CD1c-positive myeloid dendritic cell (primary cell): Measurements from ENCODE around the gene TBC1D10B.

ENCODE experiments used
- DNase-seq: peaks from one replicate; pipeline ENCODE4 v3.0.0-alpha.2; 2016; ENCODE audit errors: extremely low spot score

Gene TBC1D10B

GRCh38 chr16:30370456-30371247 is at the start of gene TBC1D10B:
Gene TBC1D10B, minus strand, starts transcription at chr16:30370494. Its CDS starts 311 bp downstream, at chr16:30370183.
- peak; percentile 100 for DNase-seq

- no peak for DNase-seq
Measured at GRCh38 chr16:30418350-30419181, 48.3 kb upstream of the TBC1D10B start.

GRCh38 chr16:30417529-30418349 is 47.4 kb upstream of the TBC1D10B start:
- DNase-seq = peak; percentile 97

- no peak for DNase-seq
Measured at GRCh38 chr16:30416624-30417528, 46.6 kb upstream of the TBC1D10B start.

- DNase-seq = no peak
Measured at GRCh38 chr16:30416047-30416603, 45.8 kb upstream of the TBC1D10B start.

- no peak for DNase-seq
Measured at GRCh38 chr16:30414159-30414558, 43.9 kb upstream of the TBC1D10B start.

GRCh38 chr16:30413112-30413806 is 43.0 kb upstream of the TBC1D10B start:
- no peak for DNase-seq

GRCh38 chr16:30409125-30410060 is 39.1 kb upstream of the TBC1D10B start:
- peak; percentile 94 for DNase-seq

GRCh38 chr16:30407804-30408534 is 37.7 kb upstream of the TBC1D10B start:
- no peak for DNase-seq

GRCh38 chr16:30407102-30407803 is 37.0 kb upstream of the TBC1D10B start, which contains the start of gene ZNF771:
Gene ZNF771, plus strand, starts transcription at chr16:30407606. Its CDS starts 448 bp downstream, at chr16:30408054.
- peak; percentile 88 for DNase-seq

GRCh38 chr16:30406795-30407101 is 36.5 kb upstream of the TBC1D10B start:
- DNase-seq = no peak

GRCh38 chr16:30401768-30402425 is 31.6 kb upstream of the TBC1D10B start:
- DNase-seq = no peak

GRCh38 chr16:30399435-30400186 is 29.3 kb upstream of the TBC1D10B start:
- no peak for DNase-seq

- DNase-seq = no peak
Measured at GRCh38 chr16:30398661-30399434, 28.6 kb upstream of the TBC1D10B start.
